Epithelial cell of esophagus (primary cell): ENCODE results near the gene HPSE2.
"Not testable (repeated sequence)": the region's sequence is repeated elsewhere in the genome, so short reads cannot be mapped to it uniquely, and the experiment has no call there.

Experiments
- DNase-seq: peaks from one replicate; pipeline ENCODE4 v3.0.0; 2010; ENCODE audit warnings: low read depth
- H3K4me3 ChIP-seq: 2 replicates; pipeline ENCODE4 v1.5.1; 2011; ENCODE audit warnings: mild to moderate bottlenecking, low read length, control low read depth
- TF ChIP-seq, protein P1 (sequence below): IDR thresholded peaks from 2 replicates; pipeline ENCODE4 v1.5.1; 2011; ENCODE audit warnings: low read depth, mild to moderate bottlenecking, low read length, control low read depth, inconsistent platforms; ENCODE audit not compliant: insufficient read depth; ENCODE audit errors: missing control alignments

The HPSE2 gene

GRCh38 chr10:99235658-99236626, at the start of gene HPSE2:
HPSE2 (minus strand) TSS chr10:99235852.
- TF ChIP-seq, protein P1, sequence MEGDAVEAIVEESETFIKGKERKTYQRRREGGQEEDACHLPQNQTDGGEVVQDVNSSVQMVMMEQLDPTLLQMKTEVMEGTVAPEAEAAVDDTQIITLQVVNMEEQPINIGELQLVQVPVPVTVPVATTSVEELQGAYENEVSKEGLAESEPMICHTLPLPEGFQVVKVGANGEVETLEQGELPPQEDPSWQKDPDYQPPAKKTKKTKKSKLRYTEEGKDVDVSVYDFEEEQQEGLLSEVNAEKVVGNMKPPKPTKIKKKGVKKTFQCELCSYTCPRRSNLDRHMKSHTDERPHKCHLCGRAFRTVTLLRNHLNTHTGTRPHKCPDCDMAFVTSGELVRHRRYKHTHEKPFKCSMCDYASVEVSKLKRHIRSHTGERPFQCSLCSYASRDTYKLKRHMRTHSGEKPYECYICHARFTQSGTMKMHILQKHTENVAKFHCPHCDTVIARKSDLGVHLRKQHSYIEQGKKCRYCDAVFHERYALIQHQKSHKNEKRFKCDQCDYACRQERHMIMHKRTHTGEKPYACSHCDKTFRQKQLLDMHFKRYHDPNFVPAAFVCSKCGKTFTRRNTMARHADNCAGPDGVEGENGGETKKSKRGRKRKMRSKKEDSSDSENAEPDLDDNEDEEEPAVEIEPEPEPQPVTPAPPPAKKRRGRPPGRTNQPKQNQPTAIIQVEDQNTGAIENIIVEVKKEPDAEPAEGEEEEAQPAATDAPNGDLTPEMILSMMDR = no peak
- DNase-seq = no peak
- H3K4me3 ChIP-seq = no peak within 1 kb of the TSS

DNA sequence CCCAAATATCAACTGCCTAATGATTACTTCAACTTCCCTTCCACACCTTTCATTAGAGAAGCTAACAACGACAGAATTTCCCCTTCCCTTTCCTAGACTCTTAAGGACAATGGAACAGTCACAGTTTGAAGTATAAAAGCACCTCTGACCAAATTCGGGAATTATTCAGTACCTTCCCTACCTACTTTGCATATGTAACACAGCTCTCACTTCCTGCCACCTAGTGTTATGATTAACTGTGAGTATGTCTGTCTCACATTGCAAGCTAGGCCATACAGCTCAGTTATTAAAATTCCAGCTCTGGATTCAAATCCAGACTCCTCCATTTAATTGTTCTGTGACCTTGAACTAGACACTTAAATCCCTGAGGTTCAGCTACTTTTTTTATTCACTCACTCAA, 44.8 kb upstream of the HPSE2 start:
- peak; percentile 43 for DNase-seq
- no peak overlapping the region for H3K4me3 ChIP-seq
- TF ChIP-seq, protein P1 = no peak

- H3K4me3 ChIP-seq = no peak overlapping the region
- TF ChIP-seq, protein P1 = no peak
- DNase-seq = peak; percentile 7
Measured at GRCh38 chr10:99279626-99280111, 44.0 kb upstream of the HPSE2 start.

GRCh38 chr10:99276848-99277486, 41.3 kb upstream of the HPSE2 start:
- DNase-seq = peak; percentile 25
- TF ChIP-seq, protein P1 = peak; percentile 29
- no peak overlapping the region for H3K4me3 ChIP-seq

DNA sequence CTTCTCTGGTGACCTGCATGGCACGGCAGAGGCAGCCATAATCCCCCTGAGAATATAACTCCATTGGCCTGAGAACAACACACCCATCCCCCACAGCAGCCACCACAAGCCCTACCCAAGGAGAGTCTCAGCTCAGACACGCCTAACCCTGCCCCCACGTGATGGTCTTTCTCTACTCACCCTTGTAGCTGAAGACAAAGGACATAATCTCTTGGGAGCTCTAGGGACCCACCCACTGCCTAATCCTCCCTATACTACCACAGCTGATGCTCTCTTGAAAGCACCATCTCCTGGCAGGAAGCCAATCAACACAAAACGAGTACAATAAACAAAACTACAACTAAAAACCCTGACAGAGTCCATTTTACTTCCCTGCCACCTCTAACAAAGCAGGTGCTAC, 30.7 kb upstream of the HPSE2 start:
- H3K4me3 ChIP-seq = no peak overlapping the region
- TF ChIP-seq, protein P1 = no peak
- DNase-seq = no peak

GRCh38 chr10:99248824-99249223, 13.2 kb upstream of the HPSE2 start:
- DNase-seq = no peak
- TF ChIP-seq, protein P1 = no peak
- no peak overlapping the region for H3K4me3 ChIP-seq

DNA sequence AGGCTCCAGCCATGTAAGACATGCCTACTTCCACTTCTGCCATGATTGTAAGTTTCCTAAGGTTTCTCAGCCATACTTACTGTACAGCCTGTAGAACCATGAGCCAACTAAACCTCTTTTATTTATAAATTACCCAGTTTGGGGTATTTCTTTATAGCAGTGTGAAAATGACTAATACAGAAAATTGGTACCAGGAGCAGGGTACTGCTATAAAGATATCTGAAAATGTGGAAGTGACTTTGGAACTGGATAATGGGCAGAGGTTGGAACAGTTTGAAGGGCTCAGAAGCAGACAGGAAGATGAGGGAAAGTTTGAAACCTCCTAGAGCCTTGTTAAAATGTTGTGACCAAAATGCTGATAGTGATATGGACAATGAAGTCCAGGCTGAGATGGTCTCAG, 12.2 kb upstream of the HPSE2 start:
- H3K4me3 ChIP-seq = not testable (repeated sequence)

More for the DNA sequence above, 12.2 kb upstream of the HPSE2 start:
- DNase-seq = not testable (repeated sequence)
